Fibroblast of lung (primary cell): ENCODE measurements around the gene DCBLD2. TPM values are rescaled to one million over a fixed set of nuclear protein-coding genes. Genes with fewer than 3 reads are reported as not detected.

ENCODE experiments used
- DNase-seq, 2 donors: peaks; one replicate each; pipeline versions ENCODE4 v3.0.0 to v3.0.0-alpha.2; 2010; ENCODE audit warnings: low read depth in 2 of 2
- H2AFZ ChIP-seq: 2 replicates; pipeline ENCODE4 v1.5.1; 2012; ENCODE audit warnings: low read length, control low read depth, inconsistent platforms
- H3K27ac ChIP-seq: 2 replicates; pipeline ENCODE4 v1.5.1; 2011; ENCODE audit warnings: low read length, control low read depth; ENCODE audit not compliant: insufficient read depth
- H3K27me3 ChIP-seq: 2 replicates; pipeline ENCODE4 v1.5.1; 2011; ENCODE audit warnings: mild to moderate bottlenecking, low read length; ENCODE audit not compliant: control insufficient read depth, insufficient read depth
- H3K36me3 ChIP-seq: 2 replicates; pipeline ENCODE4 v1.5.1; 2011; ENCODE audit warnings: low read length; ENCODE audit not compliant: control insufficient read depth, insufficient read depth
- H3K4me1 ChIP-seq: 2 replicates; pipeline ENCODE4 v1.5.1; 2011; ENCODE audit warnings: low read length; ENCODE audit not compliant: control insufficient read depth, insufficient read depth; ENCODE audit errors: extremely low read depth
- H3K4me2 ChIP-seq: 2 replicates; pipeline ENCODE4 v1.5.1; 2011; ENCODE audit warnings: low read length, control low read depth; ENCODE audit not compliant: insufficient read depth; ENCODE audit errors: extremely low read depth
- H3K4me3 ChIP-seq, 4 experiments: fragments of 200-600 bp in 1 of 4; sonication (generic) in 1 of 4; replicated peaks in 1 of 4; 2 replicates each; pipeline ENCODE4 v1.5.1; 2011 to 2016; ENCODE audit warnings: low read length in 4 of 4, low read depth in 3 of 4, mild to moderate bottlenecking in 3 of 4, control low read depth in 2 of 4, inconsistent platforms in 1 of 4, mixed read lengths in 1 of 4; ENCODE audit not compliant: insufficient read depth in 1 of 4; ENCODE audit errors: control extremely low read depth in 1 of 4
- H3K79me2 ChIP-seq: 2 replicates; pipeline ENCODE4 v1.5.1; 2012; ENCODE audit warnings: mild to moderate bottlenecking, low read length, inconsistent platforms; ENCODE audit not compliant: control insufficient read depth, insufficient read depth
- H3K9ac ChIP-seq: 2 replicates; pipeline ENCODE4 v1.5.1; 2011; ENCODE audit warnings: mild to moderate bottlenecking, low read length, control low read depth; ENCODE audit not compliant: insufficient read depth
- H3K9me3 ChIP-seq: 2 replicates; pipeline ENCODE4 v1.5.1; 2012; ENCODE audit warnings: low read depth, low read length; ENCODE audit not compliant: control insufficient read depth, insufficient read depth
- H4K20me1 ChIP-seq: 2 replicates; pipeline ENCODE4 v1.5.1; 2011; ENCODE audit warnings: low read length; ENCODE audit not compliant: control insufficient read depth, insufficient read depth; ENCODE audit errors: extremely low read depth
- EZH2 ChIP-seq: IDR thresholded peaks from 2 replicates; pipeline ENCODE4 v1.5.1; 2012; ENCODE audit warnings: low read length, control low read depth, mild to moderate bottlenecking; ENCODE audit errors: missing control alignments
- polyA plus RNA-seq, 2 donors: library from polyadenylated mRNA; depleted of rRNA in 1 of 2; stranded (reverse) in 1 of 2; unstranded in 1 of 2; fragments of >200 nt; gene quantifications; 2 replicates each; pipeline ENCODE4 v1.2.1, GENCODE V29; 2011 to 2012; ENCODE audit warnings: missing spikeins in 1 of 2
- total RNA-seq: library from RNA; depleted of rRNA; stranded (reverse); fragments of >200 nt; gene quantifications from 2 replicates; pipeline ENCODE4 v1.2.1, GENCODE V29; 2014
- TF ChIP-seq, protein P1 (sequence below), 2 donors: IDR thresholded peaks in 1 of 2; conservative IDR thresholded peaks in 1 of 2; 1 replicate in 1 of 2; 2 replicates in 1 of 2; pipeline ENCODE4 v1.5.1; 2011 to 2012; ENCODE audit warnings: low read length in 2 of 2, control low read depth in 1 of 2, inconsistent platforms in 1 of 2, low read depth in 1 of 2, mild to moderate bottlenecking in 1 of 2

The DCBLD2 gene
- total and polyA plus RNA-seq, 2 donors (not counting 1 experiment from before 2014, with no cell fraction given) = 98.1 to 195 TPM

DNA sequence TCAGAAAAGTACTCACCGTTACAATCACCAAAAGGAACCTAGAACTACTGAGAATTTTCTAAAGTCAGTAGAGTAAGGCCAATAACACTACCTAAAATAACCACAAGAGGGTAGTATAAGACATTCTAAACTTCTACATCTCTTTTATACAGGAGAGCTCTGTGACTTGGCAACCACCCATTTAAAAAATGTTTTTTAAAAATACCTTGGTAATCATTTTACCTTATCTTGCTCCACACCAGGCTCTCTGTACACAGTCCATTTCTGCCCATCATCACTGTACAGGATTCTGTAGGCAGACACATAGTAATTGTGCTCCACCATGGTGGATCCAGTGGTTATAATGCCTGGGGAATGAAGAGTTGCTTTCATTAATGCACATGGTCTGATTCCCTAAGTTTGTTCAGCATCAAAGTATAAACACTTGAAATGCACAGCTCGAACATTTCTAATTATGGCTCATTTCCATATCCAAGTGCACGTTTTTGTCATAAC lies 83.9 kb downstream of the DCBLD2 start:
- Histone ChIP-seq H2AFZ (no peak overlapping the region), H3K9me3 (no peaks in the 10 kb centered on the region), H3K4me3 (no peak overlapping the region), H3K27me3 (no peaks in the 10 kb centered on the region), H3K4me2 (no peak overlapping the region), H3K79me2 (peaks cover 3% of the 10 kb centered on the region), H3K27ac (no peak overlapping the region), H3K9ac (no peak overlapping the region), H3K36me3 (peaks cover 6% of the 10 kb centered on the region), H4K20me1 (no peaks in the 10 kb centered on the region), H3K4me1 (peaks cover 5% of the 10 kb centered on the region)
- TF ChIP-seq, protein P1, sequence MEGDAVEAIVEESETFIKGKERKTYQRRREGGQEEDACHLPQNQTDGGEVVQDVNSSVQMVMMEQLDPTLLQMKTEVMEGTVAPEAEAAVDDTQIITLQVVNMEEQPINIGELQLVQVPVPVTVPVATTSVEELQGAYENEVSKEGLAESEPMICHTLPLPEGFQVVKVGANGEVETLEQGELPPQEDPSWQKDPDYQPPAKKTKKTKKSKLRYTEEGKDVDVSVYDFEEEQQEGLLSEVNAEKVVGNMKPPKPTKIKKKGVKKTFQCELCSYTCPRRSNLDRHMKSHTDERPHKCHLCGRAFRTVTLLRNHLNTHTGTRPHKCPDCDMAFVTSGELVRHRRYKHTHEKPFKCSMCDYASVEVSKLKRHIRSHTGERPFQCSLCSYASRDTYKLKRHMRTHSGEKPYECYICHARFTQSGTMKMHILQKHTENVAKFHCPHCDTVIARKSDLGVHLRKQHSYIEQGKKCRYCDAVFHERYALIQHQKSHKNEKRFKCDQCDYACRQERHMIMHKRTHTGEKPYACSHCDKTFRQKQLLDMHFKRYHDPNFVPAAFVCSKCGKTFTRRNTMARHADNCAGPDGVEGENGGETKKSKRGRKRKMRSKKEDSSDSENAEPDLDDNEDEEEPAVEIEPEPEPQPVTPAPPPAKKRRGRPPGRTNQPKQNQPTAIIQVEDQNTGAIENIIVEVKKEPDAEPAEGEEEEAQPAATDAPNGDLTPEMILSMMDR (conservative IDR thresholded peaks at IDR 0.05 in 1 of 2, IDR thresholded peaks at IDR 0.05 in 1 of 2; ENCODE audit: low read depth in 1 of 2, low read length in 2 of 2) = peak; percentile 24 to 50
- no peak for TF ChIP-seq EZH2
- DNase-seq = peak; percentile 45 to 78

DNA sequence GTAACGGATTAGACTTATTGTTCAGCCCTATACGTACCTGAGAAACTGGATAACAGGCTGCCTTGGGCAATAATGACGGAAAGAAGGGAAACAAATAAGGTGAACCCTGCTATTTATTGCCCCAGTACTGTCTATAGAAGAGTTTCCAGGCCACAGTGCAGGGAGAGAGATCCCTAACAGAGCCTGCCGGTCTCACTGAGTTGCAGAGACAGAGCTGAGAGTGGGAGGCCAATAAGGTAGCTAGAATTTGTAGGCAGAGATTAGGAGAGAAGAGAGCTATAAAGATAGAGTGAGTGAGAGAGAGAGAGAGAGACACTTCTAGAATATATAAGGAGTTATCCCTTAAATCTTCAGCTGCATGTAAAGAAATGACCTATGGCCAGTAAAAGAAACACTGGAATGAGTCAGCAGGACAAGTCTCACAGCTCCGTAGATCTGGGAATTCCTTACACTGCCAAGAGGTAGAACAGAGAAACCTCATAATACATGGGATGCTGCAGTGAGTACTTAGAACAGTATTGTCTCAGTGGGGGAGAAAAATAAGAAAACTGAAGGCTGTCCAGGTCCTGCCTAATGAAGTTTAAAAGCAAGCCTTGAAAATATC lies 86.6 kb downstream of the DCBLD2 start:
- TF ChIP-seq, protein P1 (conservative IDR thresholded peaks at IDR 0.05 in 1 of 2, IDR thresholded peaks at IDR 0.05 in 1 of 2; ENCODE audit: low read depth in 1 of 2, low read length in 2 of 2) = no peak
- no peak for TF ChIP-seq EZH2

DNA sequence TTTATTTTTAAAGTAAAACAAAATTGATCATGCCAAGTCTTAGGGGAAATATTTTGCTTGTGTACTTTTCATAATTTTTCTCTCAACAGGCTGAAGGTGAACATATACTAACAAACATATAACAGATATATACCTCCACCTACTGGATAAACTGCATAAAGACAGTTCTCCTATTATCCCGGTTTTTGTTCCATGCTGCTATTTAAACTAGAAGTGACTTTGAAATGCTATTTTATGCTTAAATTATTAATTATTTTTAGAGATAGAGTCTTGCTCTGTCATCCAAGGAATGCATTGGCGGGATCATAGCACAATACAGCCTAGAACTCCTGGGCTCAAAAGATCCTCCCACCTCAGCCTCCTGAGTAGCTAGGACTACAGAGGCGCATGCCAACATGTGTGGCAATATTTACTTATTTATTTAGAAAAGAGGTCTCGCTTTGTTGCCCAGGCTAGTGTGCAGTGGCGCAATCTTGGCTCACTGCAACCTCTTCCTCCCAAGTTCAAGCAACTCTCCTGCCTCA lies 88.6 kb downstream of the DCBLD2 start:
- peaks cover 2% of the 10 kb centered on the region for H3K79me2 ChIP-seq

More for the DNA sequence above, 86.6 kb downstream of the DCBLD2 start:
- peaks cover 5% of the 10 kb centered on the region for H3K4me1 ChIP-seq
- H3K4me2 ChIP-seq = peak overlapping the region; percentile 19
- H2AFZ ChIP-seq = no peak overlapping the region
- peaks cover 2% of the 10 kb centered on the region for H3K79me2 ChIP-seq
- H3K36me3 ChIP-seq = peaks cover 6% of the 10 kb centered on the region
- H4K20me1 ChIP-seq = no peaks in the 10 kb centered on the region
- no peaks in the 10 kb centered on the region for H3K27me3 ChIP-seq
- no peaks in the 10 kb centered on the region for H3K9me3 ChIP-seq
- no peak overlapping the region for H3K4me3 ChIP-seq
- peak; percentile 79 to 80 for DNase-seq
- H3K9ac ChIP-seq = no peak overlapping the region
- peak overlapping the region; percentile 15 for H3K27ac ChIP-seq

More for the DNA sequence above, 88.6 kb downstream of the DCBLD2 start:
- H3K27me3 ChIP-seq = no peaks in the 10 kb centered on the region
- no peak overlapping the region for H3K9ac ChIP-seq
- no peak overlapping the region for H3K27ac ChIP-seq
- H3K4me2 ChIP-seq = no peak overlapping the region
- no peak overlapping the region for H2AFZ ChIP-seq
- peaks cover 5% of the 10 kb centered on the region for H3K4me1 ChIP-seq
- no peaks in the 10 kb centered on the region for H3K9me3 ChIP-seq
- peak; percentile 23 to 66 for DNase-seq
- no peaks in the 10 kb centered on the region for H4K20me1 ChIP-seq
- H3K36me3 ChIP-seq = peaks cover 3% of the 10 kb centered on the region
- TF ChIP-seq, protein P1 (conservative IDR thresholded peaks at IDR 0.05 in 1 of 2, IDR thresholded peaks at IDR 0.05 in 1 of 2; ENCODE audit: low read depth in 1 of 2, low read length in 2 of 2) = peak; percentile 4 to 51
- TF ChIP-seq EZH2 = no peak
- H3K4me3 ChIP-seq = no peak overlapping the region
